ENCODE data around the gene GPR161. TPM values are rescaled to one million over a fixed set of nuclear protein-coding genes. Genes with fewer than 3 reads are reported as not detected.
"Not testable (repeated sequence)": the region's sequence is repeated elsewhere in the genome, so short reads cannot be mapped to it uniquely, and the experiment has no call there.

Gene GPR161
- total and polyA plus RNA-seq, 4 donors = 17.3 to 22.7 (median 21.3) TPM

DNA sequence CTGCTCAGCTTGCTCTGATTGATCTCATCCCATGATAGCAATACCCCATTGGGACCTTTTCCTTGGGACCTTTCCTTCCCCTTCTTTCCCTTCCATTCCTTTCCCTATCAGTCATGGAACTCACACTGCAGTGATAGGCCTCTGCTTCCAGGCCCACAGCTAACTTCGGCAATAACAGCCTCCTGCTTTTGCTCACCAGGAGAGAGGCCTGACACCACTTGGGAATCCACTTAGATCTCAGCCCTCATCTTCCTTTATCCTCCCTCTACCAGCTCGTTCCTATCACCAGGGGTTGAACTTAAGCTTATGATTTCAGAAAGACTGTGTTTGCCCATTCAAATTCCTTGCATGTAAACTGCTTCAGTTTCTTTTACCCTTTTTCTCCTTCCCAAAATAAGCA is 31.1 kb upstream of the GPR161 start:
- no peak for DNase-seq (ENCODE audit: low read depth in 4 of 6, low spot score in 6 of 6)
- H3K27ac ChIP-seq (ENCODE audit: low read depth, low read length) = no peak overlapping the region
- WGBS (ENCODE audit: insufficient coverage) = 40% methylated on average over 1 of the region's 2 CpGs
- H3K36me3 ChIP-seq (ENCODE audit: control insufficient read depth, insufficient read depth, low read length) = no peaks in the 10 kb centered on the region
- H3K9me3 ChIP-seq (ENCODE audit: control insufficient read depth, insufficient read depth, low read length) = no peaks in the 10 kb centered on the region
- H3K4me1 ChIP-seq (ENCODE audit: control insufficient read depth, insufficient read depth, low read length) = no peaks in the 10 kb centered on the region
- no peaks in the 10 kb centered on the region for H3K27me3 ChIP-seq (ENCODE audit: control insufficient read depth, insufficient read depth, low read length)
- no peak overlapping the region for H3K4me3 ChIP-seq (ENCODE audit: low read depth, low read length)

DNA sequence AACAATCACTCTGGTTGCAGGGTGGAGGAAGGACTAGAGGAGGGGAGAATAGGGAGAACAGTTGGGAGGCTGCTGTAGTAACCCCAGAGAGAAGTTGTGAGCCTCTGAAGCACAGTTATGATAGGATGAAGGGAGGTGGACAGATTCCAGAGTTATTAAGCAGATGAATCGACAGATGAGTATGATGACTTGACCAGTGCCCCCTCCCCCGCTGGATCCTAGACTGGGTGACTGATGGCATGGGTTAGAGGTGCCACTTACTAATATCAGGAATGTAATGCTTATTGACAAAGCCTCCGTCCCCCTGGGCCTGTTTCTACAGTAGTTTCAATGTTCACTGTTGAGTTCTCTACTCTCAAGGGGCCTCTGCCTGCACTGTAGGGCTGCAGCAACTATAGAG is 28.0 kb upstream of the GPR161 start:
- Histone ChIP-seq H3K36me3 (ENCODE audit: control insufficient read depth, insufficient read depth, low read length) (no peaks in the 10 kb centered on the region), H3K4me1 (ENCODE audit: control insufficient read depth, insufficient read depth, low read length) (no peaks in the 10 kb centered on the region), H3K4me3 (ENCODE audit: low read depth, low read length) (no peak overlapping the region), H3K27ac (ENCODE audit: low read depth, low read length) (no peak overlapping the region), H3K9me3 (ENCODE audit: control insufficient read depth, insufficient read depth, low read length) (no peaks in the 10 kb centered on the region), H3K27me3 (ENCODE audit: control insufficient read depth, insufficient read depth, low read length) (no peaks in the 10 kb centered on the region)
- WGBS (ENCODE audit: insufficient coverage) = 89% methylated on average over 2 of the region's 3 CpGs
- no peak for DNase-seq (ENCODE audit: low read depth in 4 of 6, low spot score in 6 of 6)

DNA sequence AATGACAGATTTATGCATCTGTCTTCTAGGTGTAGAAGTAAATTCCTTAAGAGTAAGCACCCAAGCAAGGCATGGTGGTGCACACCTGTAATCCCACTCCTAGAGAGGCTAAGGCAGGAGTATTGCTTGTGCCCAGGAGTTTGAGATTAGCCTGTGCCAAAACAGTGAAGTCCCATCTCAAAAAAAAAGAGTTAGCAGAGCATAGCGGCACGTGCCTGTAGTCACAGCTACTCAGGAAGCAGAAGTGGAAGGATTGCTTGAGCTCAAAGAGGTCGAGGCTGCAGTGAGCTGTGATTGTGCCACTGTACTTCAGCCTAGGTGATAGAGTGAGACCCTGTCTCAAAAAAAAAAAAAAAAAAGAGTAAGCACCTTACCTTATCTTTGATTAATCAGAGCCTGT is 26.9 kb upstream of the GPR161 start:
- Histone ChIP-seq H3K36me3 (ENCODE audit: control insufficient read depth, insufficient read depth, low read length) (no peaks in the 10 kb centered on the region), H3K27ac (ENCODE audit: low read depth, low read length) (no peak overlapping the region)
- WGBS (ENCODE audit: insufficient coverage) = no CpG with 5 or more reads among the region's 3 CpGs

DNA sequence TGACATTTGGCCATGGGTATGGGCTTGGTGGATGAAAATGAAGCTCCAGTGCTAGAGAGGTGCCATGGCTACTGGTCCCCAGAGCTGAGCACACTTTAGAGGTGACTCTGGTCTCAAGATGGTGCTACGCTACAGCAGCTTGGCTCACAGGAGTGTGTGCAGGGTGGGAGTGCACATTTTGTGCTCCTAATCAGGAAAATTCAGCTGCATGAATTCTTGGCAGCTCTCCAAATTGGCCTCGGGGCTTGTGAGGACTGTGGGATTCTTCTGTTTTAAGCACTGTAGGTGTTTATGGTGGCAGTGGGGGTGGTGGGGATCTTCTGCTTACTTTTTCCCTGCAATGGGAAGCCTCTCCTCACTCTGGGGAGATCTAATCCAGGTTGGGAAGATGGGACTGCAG is 24.7 kb upstream of the GPR161 start:
- no peaks in the 10 kb centered on the region for H3K27me3 ChIP-seq (ENCODE audit: control insufficient read depth, insufficient read depth, low read length)
- H3K4me1 ChIP-seq (ENCODE audit: control insufficient read depth, insufficient read depth, low read length) = no peaks in the 10 kb centered on the region
- no peaks in the 10 kb centered on the region for H3K36me3 ChIP-seq (ENCODE audit: control insufficient read depth, insufficient read depth, low read length)
- DNase-seq (ENCODE audit: low read depth in 4 of 6, low spot score in 6 of 6) = peak in 2 of 6 donors; percentile 33 to 44
- no peak overlapping the region for H3K4me3 ChIP-seq (ENCODE audit: low read depth, low read length)
- H3K27ac ChIP-seq (ENCODE audit: low read depth, low read length) = no peak overlapping the region
- no peaks in the 10 kb centered on the region for H3K9me3 ChIP-seq (ENCODE audit: control insufficient read depth, insufficient read depth, low read length)
- 50% methylated on average over 1 of the region's 2 CpGs for WGBS (ENCODE audit: insufficient coverage)

More for the DNA sequence above, 26.9 kb upstream of the GPR161 start:
- no peak overlapping the region for H3K4me3 ChIP-seq (ENCODE audit: low read depth, low read length)
- no peaks in the 10 kb centered on the region for H3K4me1 ChIP-seq (ENCODE audit: control insufficient read depth, insufficient read depth, low read length)
- H3K27me3 ChIP-seq (ENCODE audit: control insufficient read depth, insufficient read depth, low read length) = no peaks in the 10 kb centered on the region
- DNase-seq (ENCODE audit: low read depth in 4 of 6, low spot score in 6 of 6) = no peak
- H3K9me3 ChIP-seq (ENCODE audit: control insufficient read depth, insufficient read depth, low read length) = no peaks in the 10 kb centered on the region

DNA sequence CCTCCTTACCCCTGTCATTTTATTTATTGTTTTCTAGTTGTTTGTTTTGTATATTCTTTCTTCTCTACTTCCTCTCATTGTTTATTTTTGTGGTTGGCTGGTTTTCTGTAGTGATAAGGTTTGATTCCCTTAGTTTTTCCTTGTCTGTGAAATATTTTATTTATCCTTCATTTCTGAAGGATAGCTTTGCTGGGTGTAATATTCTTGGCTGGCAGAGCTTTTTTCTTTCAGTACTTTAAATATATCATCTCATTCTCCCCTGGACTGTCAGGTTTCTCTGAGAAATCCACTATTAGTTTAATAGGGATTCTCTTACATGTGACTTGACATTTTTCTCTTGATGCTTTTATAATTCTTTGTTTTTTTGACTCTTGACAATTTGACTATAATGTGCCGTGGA is 23.2 kb upstream of the GPR161 start:
- H3K36me3 ChIP-seq (ENCODE audit: control insufficient read depth, insufficient read depth, low read length) = no peaks in the 10 kb centered on the region
- no peak overlapping the region for H3K27ac ChIP-seq (ENCODE audit: low read depth, low read length)
- no peaks in the 10 kb centered on the region for H3K27me3 ChIP-seq (ENCODE audit: control insufficient read depth, insufficient read depth, low read length)
- no peaks in the 10 kb centered on the region for H3K4me1 ChIP-seq (ENCODE audit: control insufficient read depth, insufficient read depth, low read length)
- no peak overlapping the region for H3K4me3 ChIP-seq (ENCODE audit: low read depth, low read length)
- no peak for DNase-seq (ENCODE audit: low read depth in 4 of 6, low spot score in 6 of 6)
- no CpG with 5 or more reads among the region's 1 CpG for WGBS (ENCODE audit: insufficient coverage)
- no peaks in the 10 kb centered on the region for H3K9me3 ChIP-seq (ENCODE audit: control insufficient read depth, insufficient read depth, low read length)

DNA sequence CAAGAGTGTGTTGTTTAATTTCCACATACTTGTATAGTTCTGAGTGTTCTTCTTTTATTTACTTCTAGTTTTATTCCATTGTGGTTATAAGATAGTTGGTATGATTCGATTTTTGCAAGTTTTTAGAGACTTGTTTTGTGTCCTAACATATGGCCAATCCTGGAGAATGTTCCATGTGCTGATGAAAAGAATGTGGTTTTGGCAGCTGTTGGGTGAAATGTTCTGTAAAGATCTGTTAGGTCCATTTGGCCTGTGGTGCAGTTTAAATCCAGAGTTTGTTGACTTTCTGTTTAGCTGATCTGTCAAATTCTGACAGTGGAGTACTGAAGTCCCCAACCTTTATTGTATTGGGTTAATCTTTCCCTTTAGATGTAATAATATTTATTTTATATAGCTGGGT is 22.5 kb upstream of the GPR161 start:
- H3K27me3 ChIP-seq (ENCODE audit: control insufficient read depth, insufficient read depth, low read length) = no peaks in the 10 kb centered on the region

DNA sequence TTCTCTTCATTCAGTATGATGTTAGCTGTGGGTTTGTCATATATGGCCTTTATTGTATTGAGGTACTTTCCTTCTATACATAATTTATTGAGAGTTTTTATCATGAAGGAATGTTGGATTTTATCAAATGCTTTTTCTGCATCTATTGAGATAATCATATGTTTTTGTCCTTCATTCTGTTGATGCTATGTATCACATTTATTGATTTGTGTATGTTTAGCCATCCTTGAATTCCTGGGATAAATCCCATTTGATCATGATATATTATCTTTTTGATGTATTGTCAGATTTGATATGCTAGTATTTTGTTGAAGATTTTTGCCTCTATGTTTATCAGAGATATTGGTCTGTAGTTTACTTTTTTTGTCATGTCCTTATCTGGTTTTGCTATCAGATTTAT is 20.9 kb upstream of the GPR161 start:
- DNase-seq (ENCODE audit: low read depth in 4 of 6, low spot score in 6 of 6) = no peak
- Histone ChIP-seq H3K4me3 (ENCODE audit: low read depth, low read length) (no peak overlapping the region), H3K9me3 (ENCODE audit: control insufficient read depth, insufficient read depth, low read length) (no peaks in the 10 kb centered on the region), H3K27ac (ENCODE audit: low read depth, low read length) (no peak overlapping the region), H3K27me3 (ENCODE audit: control insufficient read depth, insufficient read depth, low read length) (no peaks in the 10 kb centered on the region), H3K4me1 (ENCODE audit: control insufficient read depth, insufficient read depth, low read length) (no peaks in the 10 kb centered on the region), H3K36me3 (ENCODE audit: control insufficient read depth, insufficient read depth, low read length) (no peaks in the 10 kb centered on the region)

More for the DNA sequence above, 22.5 kb upstream of the GPR161 start:
- Histone ChIP-seq H3K9me3 (ENCODE audit: control insufficient read depth, insufficient read depth, low read length) (no peaks in the 10 kb centered on the region), H3K36me3 (ENCODE audit: control insufficient read depth, insufficient read depth, low read length) (no peaks in the 10 kb centered on the region), H3K27ac (ENCODE audit: low read depth, low read length) (no peak overlapping the region), H3K4me3 (ENCODE audit: low read depth, low read length) (no peak overlapping the region), H3K4me1 (ENCODE audit: control insufficient read depth, insufficient read depth, low read length) (no peaks in the 10 kb centered on the region)
- no CpG with 5 or more reads among the region's 1 CpG for WGBS (ENCODE audit: insufficient coverage)
- no peak for DNase-seq (ENCODE audit: low read depth in 4 of 6, low spot score in 6 of 6)

DNA sequence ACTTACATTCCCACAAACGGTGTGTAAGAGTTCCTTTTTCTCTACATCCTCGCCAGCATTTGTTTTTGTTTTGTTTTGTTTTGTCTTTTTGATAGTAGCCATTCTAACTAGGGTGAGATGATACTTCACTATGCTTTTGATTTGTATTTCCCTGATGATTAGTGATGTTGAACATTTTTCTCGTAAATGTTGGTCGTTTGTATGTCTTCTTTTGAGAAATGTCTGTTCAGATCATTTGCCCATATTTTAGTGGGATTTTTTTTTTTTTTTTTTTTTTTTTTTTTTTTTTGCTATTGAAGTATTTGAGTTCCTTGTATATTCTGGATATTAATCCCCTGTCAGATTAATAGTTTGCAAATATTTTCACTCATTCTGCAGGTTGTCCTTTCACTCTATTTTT is 19.2 kb upstream of the GPR161 start:
- H3K4me1 ChIP-seq (ENCODE audit: control insufficient read depth, insufficient read depth, low read length) = no peaks in the 10 kb centered on the region
- DNase-seq (ENCODE audit: low read depth in 4 of 6, low spot score in 6 of 6) = no peak
- no CpG with 5 or more reads among the region's 4 CpGs for WGBS (ENCODE audit: insufficient coverage)
- H3K27ac ChIP-seq (ENCODE audit: low read depth, low read length) = no peak overlapping the region
- H3K27me3 ChIP-seq (ENCODE audit: control insufficient read depth, insufficient read depth, low read length) = no peaks in the 10 kb centered on the region
- no peaks in the 10 kb centered on the region for H3K36me3 ChIP-seq (ENCODE audit: control insufficient read depth, insufficient read depth, low read length)
- H3K9me3 ChIP-seq (ENCODE audit: control insufficient read depth, insufficient read depth, low read length) = no peaks in the 10 kb centered on the region
- no peak overlapping the region for H3K4me3 ChIP-seq (ENCODE audit: low read depth, low read length)

DNA sequence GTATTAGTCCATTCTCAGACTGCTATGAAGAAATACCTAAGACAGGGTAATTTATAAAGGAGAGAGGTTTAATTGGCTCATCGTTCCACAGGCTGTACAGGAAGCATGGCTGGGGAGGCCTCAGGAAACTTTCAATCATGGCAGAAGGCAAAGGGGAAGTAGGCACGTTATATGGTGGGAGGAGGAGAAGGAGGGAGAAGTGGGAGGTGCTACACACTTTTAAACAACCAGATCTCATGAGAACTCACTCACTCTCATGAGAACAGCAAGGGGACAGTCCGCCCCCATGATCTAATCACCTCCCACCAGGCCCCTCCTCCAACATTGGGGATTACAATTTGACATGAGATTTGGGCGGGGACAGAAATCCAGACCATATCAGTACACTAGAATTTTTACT is 18.0 kb upstream of the GPR161 start:
- H3K27ac ChIP-seq (ENCODE audit: low read depth, low read length); H3K4me1 ChIP-seq (ENCODE audit: control insufficient read depth, insufficient read depth, low read length); DNase-seq (ENCODE audit: low read depth in 4 of 6, low spot score in 6 of 6); H3K36me3 ChIP-seq (ENCODE audit: control insufficient read depth, insufficient read depth, low read length); H3K4me3 ChIP-seq (ENCODE audit: low read depth, low read length); H3K9me3 ChIP-seq (ENCODE audit: control insufficient read depth, insufficient read depth, low read length); H3K27me3 ChIP-seq (ENCODE audit: control insufficient read depth, insufficient read depth, low read length): not testable (repeated sequence)
- 64% methylated on average over 2 of the region's 4 CpGs for WGBS (ENCODE audit: insufficient coverage)

DNA sequence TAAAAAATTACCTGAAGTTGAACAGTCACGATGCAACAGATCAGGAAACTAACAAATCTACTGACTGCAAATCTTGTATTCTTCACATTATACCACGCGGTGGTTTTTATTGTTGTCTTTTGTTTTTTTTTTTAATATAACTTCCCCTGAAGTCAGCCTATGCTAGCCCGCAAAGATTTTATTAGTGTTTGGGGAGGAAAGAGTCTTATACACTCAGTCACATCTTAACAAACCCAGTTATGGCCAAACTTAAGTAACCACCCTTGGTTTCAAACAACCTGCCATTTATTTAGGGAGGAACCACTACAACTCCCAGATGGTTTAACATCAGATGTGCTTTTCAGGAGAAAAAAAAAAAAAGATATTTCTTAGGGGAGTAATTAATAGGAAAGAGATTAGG is 15.2 kb upstream of the GPR161 start:
- no CpG with 5 or more reads among the region's 4 CpGs for WGBS (ENCODE audit: insufficient coverage)
- no peak overlapping the region for H3K4me3 ChIP-seq (ENCODE audit: low read depth, low read length)
- peak in 1 of 6 donors; percentile 3 for DNase-seq (ENCODE audit: low read depth in 4 of 6, low spot score in 6 of 6)
- H3K4me1 ChIP-seq (ENCODE audit: control insufficient read depth, insufficient read depth, low read length) = no peaks in the 10 kb centered on the region
- H3K27ac ChIP-seq (ENCODE audit: low read depth, low read length) = no peak overlapping the region
- no peaks in the 10 kb centered on the region for H3K9me3 ChIP-seq (ENCODE audit: control insufficient read depth, insufficient read depth, low read length)
- H3K36me3 ChIP-seq (ENCODE audit: control insufficient read depth, insufficient read depth, low read length) = no peaks in the 10 kb centered on the region
- no peaks in the 10 kb centered on the region for H3K27me3 ChIP-seq (ENCODE audit: control insufficient read depth, insufficient read depth, low read length)
